ENCODE results near the gene NCOA4. TPM values are rescaled to one million over a fixed set of nuclear protein-coding genes. Genes with fewer than 3 reads are reported as not detected.

The NCOA4 gene
- total and polyA plus RNA-seq, 2 of the 8 experiments (the other 6 are each of a cell fraction or from before 2014, with no cell fraction given), result 28.9 to 65.2 TPM

GRCh38 chr10:46068905-46069304 is 38.5 kb upstream of the NCOA4 start:
- FAIRE-seq (no peak), DNase-seq (ENCODE audit: low read depth in 1 of 2, low spot score in 2 of 2) (no peak)
- TF ChIP-seq TCF12 (IDR thresholded peaks at IDR 0.05; ENCODE audit: low read depth, low read length) (no peak), CBX8 (IDR thresholded peaks at IDR 0.05; ENCODE audit: borderline replicate concordance, low read depth, low read length) (no peak), POLR2AphosphoS5 (IDR thresholded peaks at IDR 0.05; ENCODE audit: low read depth, low read length) (no peak), HDAC6 (IDR thresholded peaks at IDR 0.05; ENCODE audit: low read depth, low read length) (no peak), FOSL1 (IDR thresholded peaks at IDR 0.05; ENCODE audit: insufficient read depth, low read depth, low read length) (no peak), CHD1 (IDR thresholded peaks at IDR 0.05; ENCODE audit: low read depth, low read length) (no peak), CTCF (IDR thresholded peaks at IDR 0.05; ENCODE audit: control extremely low read depth in 1 of 3, insufficient read depth in 1 of 3, low read depth in 1 of 3, low read length in 3 of 3) (no peak)
- H4K91ac ChIP-seq (replicated peaks; ENCODE audit: insufficient read length, low read length), result no peak overlapping the region
- no peak overlapping the region for H4K8ac ChIP-seq (ENCODE audit: extremely low read depth, insufficient read depth, low read length)
- H3K4me2 ChIP-seq (ENCODE audit: insufficient read depth in 1 of 2, low read depth in 2 of 2, low read length in 2 of 2), result no peak overlapping the region
- WGBS, 2 experiments (ENCODE audit: extremely low coverage in 1 of 2, insufficient coverage in 1 of 2, insufficient read length in 1 of 2, insufficient replicate concordance in 2 of 2, low coverage in 1 of 2, low lambda C conversion rate in 2 of 2, missing lambda C conversion rate in 1 of 2), result 81% methylated on average over 2 of the region's 2 CpGs; no CpG with 5 or more reads in 1 of the 2 experiments
- H3K56ac ChIP-seq (replicated peaks; ENCODE audit: insufficient read length, low read depth, low read length), result no peak overlapping the region
- no peak overlapping the region for H2BK15ac ChIP-seq (ENCODE audit: low read length)
- no peak overlapping the region for H3K4me3 ChIP-seq (ENCODE audit: extremely low read depth in 1 of 4, insufficient read depth in 2 of 4, low read depth in 3 of 4, low read length in 4 of 4)
- no peak overlapping the region for H2AFZ ChIP-seq (ENCODE audit: low read length)
- no peak overlapping the region for H3K27ac ChIP-seq (ENCODE audit: low read depth, low read length)
- H3K23ac ChIP-seq (ENCODE audit: insufficient read length), result no peak overlapping the region
- no peaks in the 10 kb centered on the region for H3K9me3 ChIP-seq (ENCODE audit: insufficient read depth in 2 of 2, low read depth in 1 of 2, low read length in 1 of 2)
- H3K79me2 ChIP-seq (ENCODE audit: control insufficient read depth in 1 of 2, insufficient read depth in 2 of 2, low read length in 2 of 2), result no peaks in the 10 kb centered on the region
- no peak overlapping the region for H2BK20ac ChIP-seq (ENCODE audit: low read length)
- no peak overlapping the region for H2BK5ac ChIP-seq (ENCODE audit: low read depth, low read length)
- H3K79me1 ChIP-seq (ENCODE audit: low read depth, low read length), result no peaks in the 10 kb centered on the region
- H3K4me1 ChIP-seq (replicated peaks in 1 of 4; ENCODE audit: control insufficient read depth in 3 of 4, insufficient read depth in 4 of 4, low read length in 3 of 4), result no peaks in the 10 kb centered on the region
- H3K36me3 ChIP-seq (ENCODE audit: control insufficient read depth in 2 of 4, insufficient read depth in 4 of 4, low read length in 3 of 4), result no peaks in the 10 kb centered on the region
- H2BK12ac ChIP-seq (ENCODE audit: low read depth, low read length), result no peak overlapping the region
- CTCF ChIA-PET (ENCODE audit: partially characterized antibody), result interaction anchor here (0.7 kb wide), 1 partner anchor 8 kb away, joined by 3 read pairs; no protein-coding TSS in a partner anchor
- no peak overlapping the region for H2AK5ac ChIP-seq (ENCODE audit: low read depth, low read length)
- H3K18ac ChIP-seq (ENCODE audit: extremely low read depth, low read length), result no peak overlapping the region
- no peak overlapping the region for H4K5ac ChIP-seq (ENCODE audit: insufficient read length, low read depth, low read length)
- H3K23me2 ChIP-seq (ENCODE audit: low read depth, low read length), result no peaks in the 10 kb centered on the region
- H3K9ac ChIP-seq (replicated peaks in 1 of 4; ENCODE audit: extremely low read depth in 1 of 4, low read depth in 3 of 4, low read length in 3 of 4), result no peak overlapping the region
- H3K14ac ChIP-seq (ENCODE audit: insufficient read length), result no peak overlapping the region
- no peaks in the 10 kb centered on the region for H4K20me1 ChIP-seq (replicated peaks in 1 of 2; ENCODE audit: control insufficient read depth in 1 of 2, insufficient read depth in 2 of 2, low read length in 2 of 2)
- no peak overlapping the region for H2BK120ac ChIP-seq (replicated peaks; ENCODE audit: low read depth, low read length)
- no peak overlapping the region for H3K4ac ChIP-seq (replicated peaks; ENCODE audit: insufficient read length, low read depth, low read length)
- POLR2A ChIA-PET (ENCODE audit: partially characterized antibody), result no interaction called here
- no peaks in the 10 kb centered on the region for H3K27me3 ChIP-seq (replicated peaks in 1 of 4; ENCODE audit: control insufficient read depth in 3 of 4, extremely low read depth in 1 of 4, insufficient read depth in 3 of 4, low read length in 3 of 4)
